Endodermal cell (in vitro differentiated cells): ENCODE results near the gene LHX2. TPM values are rescaled to one million over a fixed set of nuclear protein-coding genes. Genes with fewer than 3 reads are reported as not detected.

Experiments
- DNase-seq: peaks from one replicate; pipeline ENCODE4 v3.0.0-alpha.2; 2017
- H3K27ac ChIP-seq: 2 replicates; pipeline ENCODE4 v1.5.1; 2013; ENCODE audit warnings: mild to moderate bottlenecking, low read depth, low read length, moderate library complexity
- H3K27me3 ChIP-seq: 2 replicates; pipeline ENCODE4 v1.6.1; 2013; ENCODE audit warnings: mild to moderate bottlenecking, low read length, moderate library complexity; ENCODE audit not compliant: insufficient read depth, control insufficient read depth, poor library complexity, severe bottlenecking
- H3K36me3 ChIP-seq: 2 replicates; pipeline ENCODE4 v1.7.0; 2013; ENCODE audit warnings: mild to moderate bottlenecking, low read length, moderate library complexity; ENCODE audit not compliant: control insufficient read depth, insufficient read depth
- H3K4me1 ChIP-seq: one replicate; pipeline ENCODE4 v1.7.0; 2013; ENCODE audit warnings: low read length; ENCODE audit not compliant: control insufficient read depth, insufficient read depth
- H3K4me3 ChIP-seq: 2 replicates; pipeline ENCODE4 v1.5.1; 2013; ENCODE audit warnings: mild to moderate bottlenecking, low read length, moderate library complexity
- H3K9ac ChIP-seq: 2 replicates; pipeline ENCODE4 v1.6.1; 2013; ENCODE audit warnings: mild to moderate bottlenecking, low read length, moderate library complexity; ENCODE audit not compliant: poor library complexity, severe bottlenecking; ENCODE audit errors: extremely low read depth
- H3K9me3 ChIP-seq: 2 replicates; pipeline ENCODE4 v1.6.1; 2013; ENCODE audit warnings: mild to moderate bottlenecking, low read length, moderate library complexity; ENCODE audit not compliant: control insufficient read depth
- H3K27ac Mint-ChIP-seq: 2 replicates; pipeline ENCODE4 v1.8.0; 2020; ENCODE audit warnings: mixed read lengths
- H3K27me3 Mint-ChIP-seq: 2 replicates; pipeline ENCODE4 v1.8.0; 2021; ENCODE audit warnings: mild to moderate bottlenecking, mixed read lengths; ENCODE audit not compliant: insufficient read depth
- H3K36me3 Mint-ChIP-seq: 2 replicates; pipeline ENCODE4 v1.8.0; 2020; ENCODE audit warnings: low read depth, mixed read lengths
- H3K4me1 Mint-ChIP-seq: 2 replicates; pipeline ENCODE4 v1.8.0; 2020; ENCODE audit warnings: mixed read lengths
- H3K4me3 Mint-ChIP-seq: 2 replicates; pipeline ENCODE4 v1.8.0; 2020; ENCODE audit warnings: mild to moderate bottlenecking, moderate library complexity, mixed read lengths
- H3K9me3 Mint-ChIP-seq: 2 replicates; pipeline ENCODE4 v1.8.0; 2020; ENCODE audit warnings: mild to moderate bottlenecking, mixed read lengths
- CTCF ChIP-seq: fragments of 200-600 bp; sonication (generic); conservative IDR thresholded peaks from 2 replicates; pipeline ENCODE4 v1.5.0; 2021; ENCODE audit warnings: antibody characterized with exemption, mild to moderate bottlenecking
- WGBS, 2 experiments: methylation state at CpG; one replicate each; pipeline versions ENCODE4 v1.1.5 to v1.1.7; 2013; ENCODE audit warnings: missing lambda C conversion rate in 2 of 2, mixed read lengths in 1 of 2; ENCODE audit not compliant: insufficient coverage in 1 of 2, insufficient read length in 1 of 2; 5-methylcytosine and 5-hydroxymethylcytosine counted together
- total RNA-seq, 2 donors: library from RNA; stranded (reverse); fragmentation: NEBNext Ultra II Directional in 1 of 2; extraction: Animal tissue kit (Norgen Biotek cat#: 25700) in 1 of 2; gene quantifications; 2 replicates in 1 of 2; 3 replicates in 1 of 2; pipeline ENCODE4 v1.2.1, GENCODE V29; 2021

Gene LHX2
- total RNA-seq, 2 donors from 2014 or later = 0.20 to 0.29 TPM

GRCh38 chr9:124075761-124076160 is 64.2 kb downstream of the LHX2 start:
- peaks cover 18% of the 10 kb centered on the region for H3K27me3 ChIP-seq
- Mint-ChIP-seq H3K9me3 (peaks cover 2% of the 10 kb centered on the region), H3K4me3 (no peak overlapping the region), H3K4me1 (peaks cover 2% of the 10 kb centered on the region), H3K27ac (no peak overlapping the region), H3K27me3 (peaks cover 19% of the 10 kb centered on the region), H3K36me3 (no peaks in the 10 kb centered on the region)
- no peak for TF ChIP-seq CTCF
- no peak overlapping the region for H3K4me3 ChIP-seq
- H3K9ac ChIP-seq = no peak overlapping the region
- H3K9me3 ChIP-seq = peaks cover 10% of the 10 kb centered on the region
- no peaks in the 10 kb centered on the region for H3K4me1 ChIP-seq
- WGBS, 2 experiments = 88 to 94% methylated on average over 3 of the region's 3 CpGs
- no peaks in the 10 kb centered on the region for H3K36me3 ChIP-seq
- no peak for DNase-seq
- H3K27ac ChIP-seq = no peak overlapping the region

- WGBS, 2 experiments = 85 to 86% methylated on average over 3 of the region's 3 CpGs
- Mint-ChIP-seq H3K27me3 (peaks cover 6% of the 10 kb centered on the region), H3K9me3 (peaks cover 2% of the 10 kb centered on the region), H3K36me3 (no peaks in the 10 kb centered on the region), H3K4me3 (no peak overlapping the region), H3K27ac (no peak overlapping the region), H3K4me1 (peaks cover 2% of the 10 kb centered on the region)
- H3K27ac ChIP-seq = no peak overlapping the region
- H3K4me3 ChIP-seq = no peak overlapping the region
- H3K27me3 ChIP-seq = peaks cover under 1% of the 10 kb centered on the region
- H3K36me3 ChIP-seq = no peaks in the 10 kb centered on the region
- peaks cover 10% of the 10 kb centered on the region for H3K9me3 ChIP-seq
- no peak for DNase-seq
- TF ChIP-seq CTCF = no peak
- no peak overlapping the region for H3K9ac ChIP-seq
- H3K4me1 ChIP-seq = no peaks in the 10 kb centered on the region
Measured at GRCh38 chr9:124077915-124078572, 66.5 kb downstream of the LHX2 start.

- Histone ChIP-seq H3K36me3 (no peaks in the 10 kb centered on the region), H3K4me1 (no peaks in the 10 kb centered on the region), H3K27ac (no peak overlapping the region), H3K9ac (no peak overlapping the region), H3K9me3 (peaks cover 10% of the 10 kb centered on the region), H3K4me3 (no peak overlapping the region), H3K27me3 (no peaks in the 10 kb centered on the region)
- TF ChIP-seq CTCF = no peak
- peaks cover 1% of the 10 kb centered on the region for H3K27me3 Mint-ChIP-seq
- peak overlapping the region; percentile 6 for H3K27ac Mint-ChIP-seq
- H3K36me3 Mint-ChIP-seq = no peaks in the 10 kb centered on the region
- H3K4me1 Mint-ChIP-seq = peaks cover 2% of the 10 kb centered on the region
- no peak for DNase-seq
- no peak overlapping the region for H3K4me3 Mint-ChIP-seq
- H3K9me3 Mint-ChIP-seq = peaks cover 2% of the 10 kb centered on the region
- 88 to 91% methylated on average over 2 to 4 of the region's 4 CpGs for WGBS, 2 experiments
Measured at GRCh38 chr9:124078641-124079040, 67.1 kb downstream of the LHX2 start.
